Liver (tissue), 3 donors: ENCODE results near the gene PSMC3.

Source experiments
- ATF3 ChIP-seq: IDR thresholded peaks from 2 replicates; pipeline ENCODE4 v1.6.1; 2016; ENCODE audit warnings: antibody characterized with exemption
- CTCF ChIP-seq: fragments of 150-350 bp; IDR thresholded peaks from 2 replicates; pipeline ENCODE4 v1.5.1; 2017; ENCODE audit warnings: improper control_type of control experiment, low read depth, low read length; ENCODE audit not compliant: missing input control
- GABPA ChIP-seq, 2 donors: IDR thresholded peaks in 1 of 2; conservative IDR thresholded peaks in 1 of 2; 2 replicates each; pipeline ENCODE4 v1.6.1; 2016; ENCODE audit warnings: antibody characterized with exemption in 2 of 2, mild to moderate bottlenecking in 1 of 2, moderate library complexity in 1 of 2
- HNF4G ChIP-seq: IDR thresholded peaks from 2 replicates; pipeline ENCODE4 v1.6.1; 2016; ENCODE audit warnings: antibody characterized with exemption
- JUND ChIP-seq, 2 donors: IDR thresholded peaks; 2 replicates each; pipeline ENCODE4 v1.6.1; 2016; ENCODE audit warnings: antibody characterized with exemption in 2 of 2
- RAD21 ChIP-seq, 2 donors: IDR thresholded peaks; 2 replicates each; pipeline ENCODE4 v1.6.1; 2016; ENCODE audit warnings: antibody characterized with exemption in 2 of 2, mild to moderate bottlenecking in 2 of 2
- RXRA ChIP-seq, 2 donors: IDR thresholded peaks; 2 replicates each; pipeline ENCODE4 v1.6.1; 2017 to 2018; ENCODE audit warnings: antibody characterized with exemption in 2 of 2, mild to moderate bottlenecking in 1 of 2
- TAF1 ChIP-seq: conservative IDR thresholded peaks from 2 replicates; pipeline ENCODE4 v1.6.1; 2016; ENCODE audit warnings: antibody characterized with exemption, mild to moderate bottlenecking
- YY1 ChIP-seq: IDR thresholded peaks from 2 replicates; pipeline ENCODE4 v1.6.1; 2016; ENCODE audit warnings: antibody characterized with exemption, mild to moderate bottlenecking
- ZBTB33 ChIP-seq: IDR thresholded peaks from 2 replicates; pipeline ENCODE4 v1.6.1; 2016; ENCODE audit warnings: antibody characterized with exemption
- donor health status: healthy.
- donor health status: healthy.

GRCh38 chr11:47390422-47390760, 35.8 kb downstream of the PSMC3 start:
- TF ChIP-seq CTCF (no peak), ATF3 (no peak), JUND (IDR thresholded peaks at IDR 0.05) (no peak), TAF1 (no peak), ZBTB33 (no peak), HNF4G (no peak), YY1 (no peak), GABPA (IDR thresholded peaks at IDR 0.05 in 1 of 2, conservative IDR thresholded peaks at IDR 0.05 in 1 of 2) (no peak), RAD21 (IDR thresholded peaks at IDR 0.05) (no peak), RXRA (IDR thresholded peaks at IDR 0.05) (no peak)
